Ovary (tissue), 3 donors: ENCODE measurements around the gene LRRIQ1.

Experiments used
- POLR2A ChIP-seq: fragments of 450-650 bp; IDR thresholded peaks from one replicate; pipeline ENCODE4 v1.6.1; 2017; ENCODE audit warnings: antibody characterized with exemption, mild to moderate bottlenecking, moderate library complexity
- TF ChIP-seq, protein P1 (sequence below), 3 donors: fragments of 450-650 bp in 2 of 3; fragments of 200-600 bp in 1 of 3; IDR thresholded peaks; one replicate each; pipeline versions ENCODE4 v1.5.1 to v1.8.0; 2016 to 2022; ENCODE audit warnings: antibody characterized with exemption in 3 of 3, mild to moderate bottlenecking in 1 of 3
- donor health status: DM: no; HTN: no; CAD: no.

DNA sequence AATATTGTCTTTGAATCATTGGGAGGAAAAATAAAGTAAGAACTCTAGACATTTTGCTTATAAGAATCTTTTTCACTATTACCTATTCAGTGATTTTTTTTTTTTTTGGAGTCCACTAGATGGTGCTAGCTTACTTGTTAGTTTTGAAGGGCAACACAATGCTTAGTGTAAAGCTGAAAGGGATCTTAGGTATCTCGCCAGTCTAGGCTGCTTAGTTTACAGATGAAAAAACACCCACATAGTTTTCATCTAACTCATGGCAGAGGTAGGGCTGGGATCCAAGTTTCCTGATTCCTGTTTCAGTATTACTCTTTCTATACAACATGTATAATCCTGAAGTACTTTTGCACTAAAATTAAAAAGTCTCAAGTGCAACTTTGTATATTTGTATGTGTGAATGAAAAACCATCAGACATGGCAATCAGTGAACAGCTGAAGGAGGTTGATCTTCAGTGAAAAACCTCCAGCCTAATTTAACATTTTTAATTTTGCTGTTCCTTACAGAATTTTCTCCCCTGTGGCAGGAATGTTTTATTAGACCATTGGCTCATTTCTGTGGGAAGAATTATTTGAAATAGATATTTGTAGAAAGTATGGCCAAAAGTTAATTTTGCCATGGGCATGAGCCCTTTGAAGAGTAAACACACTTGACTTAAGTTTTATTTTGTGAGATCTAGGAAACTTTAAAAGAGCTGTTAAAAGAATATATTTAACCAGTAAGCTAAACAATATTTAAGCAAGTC lies 40.7 kb downstream of the LRRIQ1 start:
- TF ChIP-seq, protein P1, sequence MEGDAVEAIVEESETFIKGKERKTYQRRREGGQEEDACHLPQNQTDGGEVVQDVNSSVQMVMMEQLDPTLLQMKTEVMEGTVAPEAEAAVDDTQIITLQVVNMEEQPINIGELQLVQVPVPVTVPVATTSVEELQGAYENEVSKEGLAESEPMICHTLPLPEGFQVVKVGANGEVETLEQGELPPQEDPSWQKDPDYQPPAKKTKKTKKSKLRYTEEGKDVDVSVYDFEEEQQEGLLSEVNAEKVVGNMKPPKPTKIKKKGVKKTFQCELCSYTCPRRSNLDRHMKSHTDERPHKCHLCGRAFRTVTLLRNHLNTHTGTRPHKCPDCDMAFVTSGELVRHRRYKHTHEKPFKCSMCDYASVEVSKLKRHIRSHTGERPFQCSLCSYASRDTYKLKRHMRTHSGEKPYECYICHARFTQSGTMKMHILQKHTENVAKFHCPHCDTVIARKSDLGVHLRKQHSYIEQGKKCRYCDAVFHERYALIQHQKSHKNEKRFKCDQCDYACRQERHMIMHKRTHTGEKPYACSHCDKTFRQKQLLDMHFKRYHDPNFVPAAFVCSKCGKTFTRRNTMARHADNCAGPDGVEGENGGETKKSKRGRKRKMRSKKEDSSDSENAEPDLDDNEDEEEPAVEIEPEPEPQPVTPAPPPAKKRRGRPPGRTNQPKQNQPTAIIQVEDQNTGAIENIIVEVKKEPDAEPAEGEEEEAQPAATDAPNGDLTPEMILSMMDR (IDR thresholded peaks at IDR 0.05) = no peak
- TF ChIP-seq POLR2A = no peak
